ENCODE results near the gene MON2. TPM values are rescaled to one million over a fixed set of nuclear protein-coding genes. Genes with fewer than 3 reads are reported as not detected.

MON2 gene
- total and polyA plus RNA-seq, 2 donors from 2014 or later, result 11.6 to 57.9 TPM

- Histone ChIP-seq H3K36me3 (ENCODE audit: control insufficient read depth in 2 of 3, insufficient read depth in 3 of 3, low read length in 3 of 3) (peaks cover 2 to 4% (median 3%) of the 10 kb centered on the region in 3 donors), H3K9ac (ENCODE audit: low read length in 3 of 3) (no peak overlapping the region)
- FAIRE-seq, result no peak
Observed at GRCh38 chr12:62533087-62533754, 66.6 kb downstream of the MON2 start.

GRCh38 chr12:62533755-62534107, 67.1 kb downstream of the MON2 start:
- FAIRE-seq (no peak), DNase-seq (no peak)
- no peak for TF ChIP-seq CTCF (IDR thresholded peaks at IDR 0.05; ENCODE audit: borderline replicate concordance, extremely low read depth, insufficient read depth)
- H3K36me3 ChIP-seq (ENCODE audit: control insufficient read depth in 2 of 3, insufficient read depth in 3 of 3, low read length in 3 of 3), result peaks cover 3 to 7% (median 5%) of the 10 kb centered on the region in 3 donors
- no peak overlapping the region for H3K9ac ChIP-seq (ENCODE audit: low read length in 3 of 3)
- H3K27ac ChIP-seq (ENCODE audit: low read depth in 2 of 2, low read length in 2 of 2), result peak overlapping the region in 1 of 2 donors; percentile 67
- no peak overlapping the region for H3K4me3 ChIP-seq (ENCODE audit: low read length in 3 of 3)
- H3K27me3 ChIP-seq (ENCODE audit: control insufficient read depth, insufficient read depth, low read length), result no peaks in the 10 kb centered on the region
- no peaks in the 10 kb centered on the region for H3K9me3 ChIP-seq (ENCODE audit: control insufficient read depth in 2 of 3, insufficient read depth in 1 of 3, low read length in 3 of 3)
- peaks cover 0 to 13% (median 0%) of the 10 kb centered on the region in 3 donors for H3K4me1 ChIP-seq (ENCODE audit: control insufficient read depth in 2 of 3, insufficient read depth in 2 of 3, low read depth in 1 of 3, low read length in 3 of 3)
- intact Hi-C loops (cut with DNase I), result no loop called here

More at GRCh38 chr12:62533087-62533754, 66.6 kb downstream of the MON2 start:
- Histone ChIP-seq H3K27me3 (ENCODE audit: control insufficient read depth, insufficient read depth, low read length) (no peaks in the 10 kb centered on the region), H3K9me3 (ENCODE audit: control insufficient read depth in 2 of 3, insufficient read depth in 1 of 3, low read length in 3 of 3) (no peaks in the 10 kb centered on the region), H3K4me1 (ENCODE audit: control insufficient read depth in 2 of 3, insufficient read depth in 2 of 3, low read depth in 1 of 3, low read length in 3 of 3) (peaks cover 0 to 13% (median 0%) of the 10 kb centered on the region in 3 donors), H3K27ac (ENCODE audit: low read depth in 2 of 2, low read length in 2 of 2) (no peak overlapping the region), H3K4me3 (ENCODE audit: low read length in 3 of 3) (no peak overlapping the region)
- no peak for TF ChIP-seq CTCF (IDR thresholded peaks at IDR 0.05; ENCODE audit: borderline replicate concordance, extremely low read depth, insufficient read depth)
- no peak for DNase-seq
- intact Hi-C loops (cut with DNase I), result no loop called here

GRCh38 chr12:62536546-62536945, 69.9 kb downstream of the MON2 start:
- intact Hi-C loops (cut with DNase I), result no loop called here
- Histone ChIP-seq H3K4me1 (ENCODE audit: control insufficient read depth in 2 of 3, insufficient read depth in 2 of 3, low read depth in 1 of 3, low read length in 3 of 3) (peaks cover 0 to 13% (median 0%) of the 10 kb centered on the region in 3 donors), H3K9me3 (ENCODE audit: control insufficient read depth in 2 of 3, insufficient read depth in 1 of 3, low read length in 3 of 3) (no peaks in the 10 kb centered on the region), H3K27me3 (ENCODE audit: control insufficient read depth, insufficient read depth, low read length) (no peaks in the 10 kb centered on the region), H3K9ac (ENCODE audit: low read length in 3 of 3) (no peak overlapping the region), H3K27ac (ENCODE audit: low read depth in 2 of 2, low read length in 2 of 2) (no peak overlapping the region), H3K4me3 (ENCODE audit: low read length in 3 of 3) (no peak overlapping the region), H3K36me3 (ENCODE audit: control insufficient read depth in 2 of 3, insufficient read depth in 3 of 3, low read length in 3 of 3) (peaks cover 3 to 7% (median 5%) of the 10 kb centered on the region in 3 donors)
- no peak for FAIRE-seq
- no peak for DNase-seq
- no peak for TF ChIP-seq CTCF (IDR thresholded peaks at IDR 0.05; ENCODE audit: borderline replicate concordance, extremely low read depth, insufficient read depth)
